Endodermal cell (in vitro differentiated cells): ENCODE data around the gene NECTIN2. TPM values are rescaled to one million over a fixed set of nuclear protein-coding genes. Genes with fewer than 3 reads are reported as not detected.

Source experiments
- DNase-seq: peaks from one replicate; pipeline ENCODE4 v3.0.0-alpha.2; 2017
- H3K27ac ChIP-seq: 2 replicates; pipeline ENCODE4 v1.5.1; 2013; ENCODE audit warnings: mild to moderate bottlenecking, low read depth, low read length, moderate library complexity
- H3K27me3 ChIP-seq: 2 replicates; pipeline ENCODE4 v1.6.1; 2013; ENCODE audit warnings: mild to moderate bottlenecking, low read length, moderate library complexity; ENCODE audit not compliant: insufficient read depth, control insufficient read depth, poor library complexity, severe bottlenecking
- H3K36me3 ChIP-seq: 2 replicates; pipeline ENCODE4 v1.7.0; 2013; ENCODE audit warnings: mild to moderate bottlenecking, low read length, moderate library complexity; ENCODE audit not compliant: control insufficient read depth, insufficient read depth
- H3K4me1 ChIP-seq: one replicate; pipeline ENCODE4 v1.7.0; 2013; ENCODE audit warnings: low read length; ENCODE audit not compliant: control insufficient read depth, insufficient read depth
- H3K4me3 ChIP-seq: 2 replicates; pipeline ENCODE4 v1.5.1; 2013; ENCODE audit warnings: mild to moderate bottlenecking, low read length, moderate library complexity
- H3K9ac ChIP-seq: 2 replicates; pipeline ENCODE4 v1.6.1; 2013; ENCODE audit warnings: mild to moderate bottlenecking, low read length, moderate library complexity; ENCODE audit not compliant: poor library complexity, severe bottlenecking; ENCODE audit errors: extremely low read depth
- H3K9me3 ChIP-seq: 2 replicates; pipeline ENCODE4 v1.6.1; 2013; ENCODE audit warnings: mild to moderate bottlenecking, low read length, moderate library complexity; ENCODE audit not compliant: control insufficient read depth
- H3K27ac Mint-ChIP-seq: 2 replicates; pipeline ENCODE4 v1.8.0; 2020; ENCODE audit warnings: mixed read lengths
- H3K27me3 Mint-ChIP-seq: 2 replicates; pipeline ENCODE4 v1.8.0; 2021; ENCODE audit warnings: mild to moderate bottlenecking, mixed read lengths; ENCODE audit not compliant: insufficient read depth
- H3K36me3 Mint-ChIP-seq: 2 replicates; pipeline ENCODE4 v1.8.0; 2020; ENCODE audit warnings: low read depth, mixed read lengths
- H3K4me1 Mint-ChIP-seq: 2 replicates; pipeline ENCODE4 v1.8.0; 2020; ENCODE audit warnings: mixed read lengths
- H3K4me3 Mint-ChIP-seq: 2 replicates; pipeline ENCODE4 v1.8.0; 2020; ENCODE audit warnings: mild to moderate bottlenecking, moderate library complexity, mixed read lengths
- H3K9me3 Mint-ChIP-seq: 2 replicates; pipeline ENCODE4 v1.8.0; 2020; ENCODE audit warnings: mild to moderate bottlenecking, mixed read lengths
- CTCF ChIP-seq: fragments of 200-600 bp; sonication (generic); conservative IDR thresholded peaks from 2 replicates; pipeline ENCODE4 v1.5.0; 2021; ENCODE audit warnings: antibody characterized with exemption, mild to moderate bottlenecking
- WGBS, 2 experiments: methylation state at CpG; one replicate each; pipeline versions ENCODE4 v1.1.5 to v1.1.7; 2013; ENCODE audit warnings: missing lambda C conversion rate in 2 of 2, mixed read lengths in 1 of 2; ENCODE audit not compliant: insufficient coverage in 1 of 2, insufficient read length in 1 of 2; 5-methylcytosine and 5-hydroxymethylcytosine counted together
- total RNA-seq, 2 donors: library from RNA; stranded (reverse); fragmentation: NEBNext Ultra II Directional in 1 of 2; extraction: Animal tissue kit (Norgen Biotek cat#: 25700) in 1 of 2; gene quantifications; 2 replicates in 1 of 2; 3 replicates in 1 of 2; pipeline ENCODE4 v1.2.1, GENCODE V29; 2021

The NECTIN2 gene
- total RNA-seq, 2 donors from 2014 or later = 248 to 260 TPM

- Histone ChIP-seq H3K9me3 (no peaks in the 10 kb centered on the region), H3K4me3 (peak overlapping the region; percentile 99), H3K27ac (no peak overlapping the region), H3K27me3 (no peaks in the 10 kb centered on the region), H3K36me3 (peaks cover 20% of the 10 kb centered on the region), H3K4me1 (peaks cover 6% of the 10 kb centered on the region), H3K9ac (peak overlapping the region; percentile 25)
- H3K27ac Mint-ChIP-seq = peak overlapping the region; percentile 61
- H3K4me1 Mint-ChIP-seq = peaks cover 21% of the 10 kb centered on the region
- TF ChIP-seq CTCF = no peak
- DNase-seq = no peak
- H3K9me3 Mint-ChIP-seq = no peaks in the 10 kb centered on the region
- H3K36me3 Mint-ChIP-seq = peaks cover 34% of the 10 kb centered on the region
- no peaks in the 10 kb centered on the region for H3K27me3 Mint-ChIP-seq
- 92 to 96% methylated on average over 7 to 12 of the region's 12 CpGs for WGBS, 2 experiments
- peak overlapping the region; percentile 99 for H3K4me3 Mint-ChIP-seq
Measured at GRCh38 chr19:44907613-44908012, 61.5 kb downstream of the NECTIN2 start.

DNA sequence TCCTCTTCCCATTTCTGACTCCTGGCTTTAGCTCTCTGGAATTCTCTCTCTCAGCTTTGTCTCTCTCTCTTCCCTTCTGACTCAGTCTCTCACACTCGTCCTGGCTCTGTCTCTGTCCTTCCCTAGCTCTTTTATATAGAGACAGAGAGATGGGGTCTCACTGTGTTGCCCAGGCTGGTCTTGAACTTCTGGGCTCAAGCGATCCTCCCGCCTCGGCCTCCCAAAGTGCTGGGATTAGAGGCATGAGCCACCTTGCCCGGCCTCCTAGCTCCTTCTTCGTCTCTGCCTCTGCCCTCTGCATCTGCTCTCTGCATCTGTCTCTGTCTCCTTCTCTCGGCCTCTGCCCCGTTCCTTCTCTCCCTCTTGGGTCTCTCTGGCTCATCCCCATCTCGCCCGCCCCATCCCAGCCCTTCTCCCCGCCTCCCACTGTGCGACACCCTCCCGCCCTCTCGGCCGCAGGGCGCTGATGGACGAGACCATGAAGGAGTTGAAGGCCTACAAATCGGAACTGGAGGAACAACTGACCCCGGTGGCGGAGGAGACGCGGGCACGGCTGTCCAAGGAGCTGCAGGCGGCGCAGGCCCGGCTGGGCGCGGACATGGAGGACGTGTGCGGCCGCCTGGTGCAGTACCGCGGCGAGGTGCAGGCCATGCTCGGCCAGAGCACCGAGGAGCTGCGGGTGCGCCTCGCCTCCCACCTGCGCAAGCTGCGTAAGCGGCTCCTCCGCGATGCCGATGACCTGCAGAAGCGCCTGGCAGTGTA, 62.2 kb downstream of the NECTIN2 start:
- H3K36me3 ChIP-seq = peaks cover 19% of the 10 kb centered on the region
- Mint-ChIP-seq H3K27ac (peak overlapping the region; percentile 77), H3K27me3 (no peaks in the 10 kb centered on the region), H3K4me1 (peaks cover 26% of the 10 kb centered on the region), H3K4me3 (peak overlapping the region; percentile 99), H3K9me3 (no peaks in the 10 kb centered on the region), H3K36me3 (peaks cover 31% of the 10 kb centered on the region)
- no peak overlapping the region for H3K27ac ChIP-seq
- WGBS, 2 experiments = 95 to 97% methylated on average over 40 to 46 of the region's 46 CpGs
- DNase-seq = no peak
- no peaks in the 10 kb centered on the region for H3K27me3 ChIP-seq
- no peak for TF ChIP-seq CTCF
- H3K4me3 ChIP-seq = peak overlapping the region; percentile 99
- H3K9ac ChIP-seq = no peak overlapping the region
- H3K4me1 ChIP-seq = peaks cover 6% of the 10 kb centered on the region
- no peaks in the 10 kb centered on the region for H3K9me3 ChIP-seq

- Mint-ChIP-seq H3K27me3 (no peaks in the 10 kb centered on the region), H3K36me3 (peaks cover 29% of the 10 kb centered on the region), H3K9me3 (no peaks in the 10 kb centered on the region), H3K27ac (no peak overlapping the region), H3K4me1 (peaks cover 30% of the 10 kb centered on the region), H3K4me3 (peak overlapping the region; percentile 42)
- no peaks in the 10 kb centered on the region for H3K27me3 ChIP-seq
- peaks cover 19% of the 10 kb centered on the region for H3K36me3 ChIP-seq
- peaks cover 4% of the 10 kb centered on the region for H3K4me1 ChIP-seq
- no peak overlapping the region for H3K9ac ChIP-seq
- no peak overlapping the region for H3K4me3 ChIP-seq
- WGBS, 2 experiments = 95 to 98% methylated on average over 15 to 44 of the region's 44 CpGs
- no peaks in the 10 kb centered on the region for H3K9me3 ChIP-seq
- no peak for DNase-seq
- H3K27ac ChIP-seq = no peak overlapping the region
- peak; percentile 34 for TF ChIP-seq CTCF
Measured at GRCh38 chr19:44908836-44909261, 62.8 kb downstream of the NECTIN2 start.
